SU-DHL-6 (cell line): ENCODE results near the gene OSBPL9.

Experiments
- H2AFZ ChIP-seq: fragments of 200-600 bp; sonication (generic); 2 replicates; pipeline ENCODE4 v1.6.1; 2014; ENCODE audit warnings: low read depth, mild to moderate bottlenecking, moderate library complexity, mixed read lengths, antibody characterized with exemption, low read length; ENCODE audit not compliant: severe bottlenecking
- H3F3A ChIP-seq: fragments of 200-600 bp; shearing (Covaris generic); 2 replicates; pipeline ENCODE4 v1.6.0; 2016; ENCODE audit warnings: antibody characterized with exemption, mild to moderate bottlenecking; ENCODE audit not compliant: insufficient read depth
- H3K27ac ChIP-seq: fragments of 200-600 bp; sonication (generic); 2 replicates; pipeline ENCODE4 v1.5.1; 2016; ENCODE audit warnings: low read depth, mild to moderate bottlenecking, low read length, moderate library complexity, mixed read lengths
- H3K27me3 ChIP-seq: fragments of 200-600 bp; sonication (generic), shearing (Covaris generic); 2 replicates; pipeline ENCODE4 v1.6.0; 2014; ENCODE audit warnings: mild to moderate bottlenecking, low read length
- H3K36me3 ChIP-seq: fragments of 200-600 bp; sonication (generic); 2 replicates; pipeline ENCODE4 v1.6.1; 2014; ENCODE audit warnings: mild to moderate bottlenecking, low read length, mixed read lengths
- H3K4me2 ChIP-seq: fragments of 300-600, 200-600 bp; shearing (Covaris generic), sonication (generic); 2 replicates; pipeline ENCODE4 v1.6.0; 2014; ENCODE audit warnings: low read length, low read depth, mild to moderate bottlenecking; ENCODE audit not compliant: poor library complexity, severe bottlenecking
- H3K4me3 ChIP-seq: fragments of 200-600 bp; sonication (generic); 2 replicates; pipeline ENCODE4 v1.5.1; 2014; ENCODE audit warnings: antibody characterized with exemption, low read length, mild to moderate bottlenecking, mixed read lengths; ENCODE audit not compliant: insufficient read depth, poor library complexity, severe bottlenecking
- H3K79me2 ChIP-seq: fragments of 200-600 bp; sonication (generic); 2 replicates; pipeline ENCODE4 v1.6.1; 2014; ENCODE audit warnings: mild to moderate bottlenecking, low read length, moderate library complexity; ENCODE audit not compliant: insufficient read depth
- H3K9ac ChIP-seq: fragments of 200-600 bp; sonication (generic); 2 replicates; pipeline ENCODE4 v1.7.0; 2014; ENCODE audit warnings: mild to moderate bottlenecking, low read length
- H3K9me2 ChIP-seq: fragments of 200-600 bp; sonication (generic); replicated peaks from 2 replicates; pipeline ENCODE4 v1.6.1; 2014; ENCODE audit warnings: low read length; ENCODE audit not compliant: insufficient read depth
- H3K9me3 ChIP-seq: fragments of 200-600 bp; sonication (generic); 2 replicates; pipeline ENCODE4 v1.6.1; 2014; ENCODE audit warnings: low read length, mixed read lengths; ENCODE audit not compliant: insufficient read depth
- H4K20me1 ChIP-seq: fragments of 200-600 bp; sonication (generic); 2 replicates; pipeline ENCODE4 v1.6.1; 2014; ENCODE audit warnings: low read depth, mild to moderate bottlenecking, antibody characterized with exemption, low read length, moderate library complexity, mixed read lengths
- CTCF ChIP-seq: fragments of 200-600 bp; sonication (generic); IDR thresholded peaks from one replicate; pipeline ENCODE4 v1.5.1; 2017; ENCODE audit warnings: antibody characterized with exemption, mild to moderate bottlenecking, low read length, moderate library complexity; ENCODE audit not compliant: insufficient read depth, poor library complexity, severe bottlenecking
- EZH2phosphoT487 ChIP-seq: fragments of 200-600 bp; sonication (generic), shearing (Covaris generic); conservative IDR thresholded peaks from 2 replicates; pipeline ENCODE4 v1.6.1; 2018; ENCODE audit warnings: mild to moderate bottlenecking, antibody characterized with exemption, low read length, moderate library complexity, mixed read lengths

Gene OSBPL9

GRCh38 chr1:51621841-51622454 is 5.1 kb downstream of the OSBPL9 start:
- Histone ChIP-seq H3K9ac (no peak overlapping the region), H3K4me2 (no peak overlapping the region), H4K20me1 (no peaks in the 10 kb centered on the region), H3K79me2 (no peaks in the 10 kb centered on the region), H3K27me3 (no peaks in the 10 kb centered on the region), H2AFZ (no peak overlapping the region), H3F3A (no peaks in the 10 kb centered on the region), H3K9me3 (no peaks in the 10 kb centered on the region), H3K9me2 (no peaks in the 10 kb centered on the region), H3K27ac (no peak overlapping the region), H3K4me3 (no peak overlapping the region), H3K36me3 (no peaks in the 10 kb centered on the region)
- no peak for TF ChIP-seq EZH2phosphoT487
- TF ChIP-seq CTCF = no peak

GRCh38 chr1:51622455-51622913 is 5.6 kb downstream of the OSBPL9 start:
- Histone ChIP-seq H3K9me2 (no peaks in the 10 kb centered on the region), H3K4me2 (no peak overlapping the region), H3K27me3 (no peaks in the 10 kb centered on the region), H2AFZ (no peak overlapping the region), H4K20me1 (no peaks in the 10 kb centered on the region), H3K4me3 (no peak overlapping the region), H3K36me3 (no peaks in the 10 kb centered on the region), H3F3A (no peaks in the 10 kb centered on the region), H3K9me3 (no peaks in the 10 kb centered on the region), H3K79me2 (no peaks in the 10 kb centered on the region), H3K27ac (no peak overlapping the region), H3K9ac (no peak overlapping the region)
- TF ChIP-seq EZH2phosphoT487 = no peak
- no peak for TF ChIP-seq CTCF

- H3K4me2 ChIP-seq = no peak overlapping the region
- no peaks in the 10 kb centered on the region for H3K27me3 ChIP-seq
- no peaks in the 10 kb centered on the region for H3K79me2 ChIP-seq
- H3F3A ChIP-seq = no peaks in the 10 kb centered on the region
- H3K9me2 ChIP-seq = no peaks in the 10 kb centered on the region
- H3K36me3 ChIP-seq = no peaks in the 10 kb centered on the region
- no peaks in the 10 kb centered on the region for H4K20me1 ChIP-seq
- no peaks in the 10 kb centered on the region for H3K9me3 ChIP-seq
- H2AFZ ChIP-seq = no peak overlapping the region
- H3K9ac ChIP-seq = no peak overlapping the region
- no peak overlapping the region for H3K27ac ChIP-seq
- TF ChIP-seq CTCF (no peak), EZH2phosphoT487 (no peak)
- no peak overlapping the region for H3K4me3 ChIP-seq
These were observed 6.1 kb downstream of the OSBPL9 start for GRCh38 chr1:51623025-51623424.
